Activated CD8-positive, alpha-beta memory T cell treated with anti-CD3 and anti-CD28 coated beads, Interleukin-2, amount 50 U/mL, for 1 hour (primary cell): ENCODE data around the gene WNT9A.
"Not testable (repeated sequence)": the region's sequence is repeated elsewhere in the genome, so short reads cannot be mapped to it uniquely, and the experiment has no call there.

Source experiments
- DNase-seq: peaks from one replicate; pipeline ENCODE4 v3.0.0-alpha.2; 2020; ENCODE audit errors: extremely low read depth

WNT9A gene

DNA sequence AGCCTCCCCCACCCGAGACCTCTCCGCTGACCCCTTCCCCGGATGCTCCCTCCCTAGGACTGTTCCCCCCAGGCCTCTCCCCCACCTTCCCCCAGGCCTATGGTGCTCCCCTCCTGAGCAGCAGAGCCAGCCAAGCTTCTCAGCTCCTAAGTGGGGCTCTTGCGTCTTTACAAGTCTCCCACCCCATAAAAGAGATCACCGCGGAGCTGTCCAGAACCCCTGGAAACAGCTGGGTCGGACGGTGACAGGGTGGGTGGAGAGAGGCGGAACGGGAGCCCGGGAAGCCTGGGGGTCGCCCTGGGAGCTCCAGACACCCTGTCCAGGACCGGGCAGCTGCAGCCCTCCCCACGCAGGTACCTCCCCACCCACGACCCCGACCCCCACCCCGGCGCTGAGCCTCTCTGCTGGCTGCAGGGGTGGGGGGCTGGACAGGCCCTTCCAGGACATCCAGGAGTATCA, 61.2 kb downstream of the WNT9A start:
- no peak for DNase-seq

DNA sequence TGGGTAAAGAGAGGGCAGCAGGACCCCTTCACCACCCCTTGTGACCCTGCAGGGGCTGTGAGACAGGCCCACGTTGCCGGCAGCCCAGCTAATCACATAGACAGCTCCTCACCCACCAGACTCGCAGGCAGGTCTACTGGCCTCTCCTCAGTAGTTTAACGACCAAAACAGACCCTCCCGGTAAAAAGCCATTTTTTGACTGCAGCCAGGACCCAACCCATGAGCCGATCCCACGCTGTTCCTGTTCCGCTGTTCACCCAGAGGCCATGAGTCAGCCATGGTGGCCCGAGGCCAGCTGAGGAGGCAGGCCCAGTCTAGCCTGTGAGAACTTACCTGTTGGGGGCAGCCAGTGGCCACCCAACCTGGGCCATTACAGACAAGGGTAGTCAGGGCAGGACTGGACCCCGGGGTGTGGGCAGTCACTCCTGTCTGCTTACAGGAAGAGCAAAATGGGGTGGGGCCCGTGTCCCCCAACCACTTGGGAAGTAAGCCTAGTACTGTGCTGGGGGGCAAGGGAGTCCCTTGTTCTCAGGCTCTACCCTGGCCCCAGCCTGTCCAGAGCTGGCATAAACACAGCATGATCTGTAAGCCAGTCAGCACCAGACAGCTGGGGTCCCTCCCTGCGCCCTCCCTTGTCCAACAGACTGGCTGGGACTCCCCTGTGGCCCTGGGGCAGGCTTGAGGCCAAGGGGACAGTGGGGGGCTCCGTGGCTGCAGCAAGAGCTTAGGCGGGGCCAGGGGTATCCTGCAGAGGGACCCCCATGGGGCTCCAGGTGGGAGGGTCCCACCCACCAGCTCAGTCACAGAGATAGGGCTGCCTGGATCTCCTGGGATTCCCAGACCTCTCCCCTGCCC, 61.9 kb downstream of the WNT9A start:
- DNase-seq, result no peak

DNA sequence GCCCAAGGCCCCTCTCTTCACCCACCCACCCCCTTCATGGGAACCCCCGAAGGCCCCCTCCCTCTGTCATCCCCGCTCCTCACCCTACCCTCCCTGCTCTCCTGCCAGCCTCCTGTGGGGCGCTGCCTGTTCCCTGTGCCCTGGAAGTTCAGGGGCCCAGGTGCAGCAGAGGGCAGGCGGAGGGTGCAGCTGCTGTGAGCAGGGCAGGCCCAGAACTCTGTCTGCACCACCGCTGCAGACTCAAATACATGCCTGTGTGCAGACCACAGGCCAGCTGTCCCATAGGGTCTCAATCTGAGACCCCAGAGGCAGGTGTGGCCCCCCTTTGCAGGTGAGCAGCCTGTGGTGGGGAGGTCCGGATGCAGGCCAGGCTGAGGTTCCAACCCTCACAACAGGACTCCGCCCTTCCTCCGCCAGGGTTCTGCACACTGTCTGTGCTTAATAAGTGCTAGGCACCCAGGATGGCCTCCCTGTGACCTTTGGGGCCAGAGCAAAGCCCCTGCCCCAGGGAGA, 62.5 kb downstream of the WNT9A start:
- no peak for DNase-seq

- no peak for DNase-seq
Measured at GRCh38 chr1:227884370-227885134, 63.2 kb downstream of the WNT9A start.

- DNase-seq, result no peak
Measured at GRCh38 chr1:227883641-227884301, 64.0 kb downstream of the WNT9A start.

DNA sequence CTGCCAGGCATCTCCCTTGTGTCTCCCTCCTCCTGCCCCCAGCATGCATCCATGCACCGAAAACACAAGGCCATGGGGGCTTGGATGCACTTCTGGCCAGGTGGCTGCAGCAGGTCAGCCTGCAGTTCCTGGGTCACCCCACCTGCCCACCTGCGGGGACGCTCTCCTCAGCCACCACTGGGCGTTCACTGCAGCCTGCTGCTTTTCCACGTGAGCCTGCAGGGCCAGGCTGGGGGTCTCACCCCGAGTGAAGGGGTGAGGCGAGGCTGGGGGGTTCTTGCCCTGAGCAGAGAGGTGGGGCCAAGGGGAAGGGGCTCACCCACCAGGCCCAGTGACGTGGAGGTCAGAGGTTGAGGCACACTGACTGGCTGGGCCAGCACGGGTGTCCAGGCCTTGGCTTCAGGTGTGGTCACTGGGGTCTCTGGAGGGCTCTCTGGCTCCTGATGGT, 64.6 kb downstream of the WNT9A start:
- no peak for DNase-seq

DNA sequence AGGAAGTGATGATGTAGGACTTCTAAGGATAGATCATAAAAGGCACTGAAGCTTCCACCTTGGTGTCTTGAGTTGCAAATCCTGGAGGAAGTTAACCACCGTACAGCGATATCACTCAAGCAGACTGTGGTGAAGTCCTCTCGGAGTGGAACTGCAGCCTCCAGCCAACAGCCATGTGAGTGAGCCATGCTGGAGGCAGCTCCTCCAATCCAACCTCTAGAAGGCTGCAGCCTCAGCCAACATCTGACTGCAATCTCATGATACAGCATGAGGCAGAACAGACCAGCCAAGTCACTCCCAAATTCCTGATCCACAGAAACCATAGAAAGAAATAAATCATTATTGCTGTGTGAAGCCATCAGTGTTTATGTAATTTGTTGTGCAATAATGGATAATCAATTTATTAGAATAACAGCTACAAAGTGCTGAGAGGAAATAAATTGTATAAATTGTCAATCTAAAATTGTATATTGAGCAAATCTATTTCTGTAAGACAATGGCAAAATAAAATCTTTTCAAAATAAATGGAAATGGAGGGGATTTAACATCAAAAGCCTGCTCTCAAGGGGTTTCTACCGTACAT, 67.3 kb downstream of the WNT9A start:
- DNase-seq, result no peak

- DNase-seq, result not testable (repeated sequence)
Measured at GRCh38 chr1:227877810-227878209, 69.9 kb downstream of the WNT9A start.

- DNase-seq, result not testable (repeated sequence)
Measured at GRCh38 chr1:227871892-227872291, 75.8 kb downstream of the WNT9A start.

GRCh38 chr1:227870366-227870765, 77.4 kb downstream of the WNT9A start:
- no peak for DNase-seq

GRCh38 chr1:227869851-227870305, 77.9 kb downstream of the WNT9A start:
- no peak for DNase-seq

DNA sequence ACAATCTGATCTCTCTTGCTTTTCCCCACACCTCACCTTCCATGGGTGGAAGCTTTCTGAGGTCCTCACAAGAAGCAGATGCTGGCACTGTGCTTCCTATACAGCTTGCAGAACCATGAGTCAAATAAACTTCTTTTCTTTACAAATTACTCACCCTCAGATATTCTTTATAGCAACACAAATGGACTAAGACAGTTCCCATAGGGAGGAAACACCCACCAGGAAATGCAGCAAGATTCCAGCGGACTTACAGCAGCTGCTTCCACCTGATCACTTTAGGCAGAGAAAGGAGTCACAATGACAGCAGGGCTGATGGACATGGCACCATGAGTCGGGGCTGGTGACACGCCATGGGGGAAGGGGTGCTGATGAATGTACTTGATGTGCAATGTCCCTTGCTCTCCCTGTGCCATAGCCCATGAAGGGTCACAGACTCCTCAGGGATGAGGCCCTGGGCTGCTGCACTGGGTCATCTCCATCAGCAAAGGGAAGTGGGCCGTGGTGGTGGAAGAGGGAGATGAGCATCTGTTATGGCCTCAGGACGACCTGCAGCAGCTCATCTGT, 78.4 kb downstream of the WNT9A start:
- no peak for DNase-seq
